ENCODE results near the gene SMURF1. TPM values are rescaled to one million over a fixed set of nuclear protein-coding genes. Genes with fewer than 3 reads are reported as not detected.

Gene SMURF1
- total RNA-seq, 4 donors from 2014 or later = 16.4 to 36.2 (median 24.6) TPM

DNA sequence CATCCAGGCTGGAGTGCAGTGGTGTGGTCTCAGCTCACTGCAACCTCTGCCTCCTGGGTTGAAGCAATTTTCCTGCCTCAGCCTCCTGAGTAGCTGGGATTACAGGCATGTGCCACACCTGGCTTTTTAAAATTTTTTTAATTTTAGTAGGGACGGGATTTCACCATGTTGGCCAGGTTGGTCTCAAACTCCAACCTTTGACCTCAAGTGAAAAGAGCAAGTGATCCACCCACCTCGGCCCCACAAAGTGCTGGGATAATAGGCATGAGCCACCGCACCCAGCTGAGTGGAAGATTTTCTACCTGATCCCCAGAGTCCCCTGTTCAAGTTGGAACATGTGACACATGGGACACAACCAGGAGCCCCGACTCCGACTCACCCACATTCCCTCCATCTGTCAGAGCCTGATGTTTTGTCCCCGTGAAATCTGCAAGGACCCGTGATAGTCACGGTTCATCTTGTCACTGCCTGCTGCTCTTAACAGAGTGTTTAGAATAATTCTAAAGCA lies 104.5 kb downstream of the SMURF1 start:
- TF ChIP-seq POLR2A (IDR thresholded peaks at IDR 0.05) = no peak
- TF ChIP-seq, protein P1, sequence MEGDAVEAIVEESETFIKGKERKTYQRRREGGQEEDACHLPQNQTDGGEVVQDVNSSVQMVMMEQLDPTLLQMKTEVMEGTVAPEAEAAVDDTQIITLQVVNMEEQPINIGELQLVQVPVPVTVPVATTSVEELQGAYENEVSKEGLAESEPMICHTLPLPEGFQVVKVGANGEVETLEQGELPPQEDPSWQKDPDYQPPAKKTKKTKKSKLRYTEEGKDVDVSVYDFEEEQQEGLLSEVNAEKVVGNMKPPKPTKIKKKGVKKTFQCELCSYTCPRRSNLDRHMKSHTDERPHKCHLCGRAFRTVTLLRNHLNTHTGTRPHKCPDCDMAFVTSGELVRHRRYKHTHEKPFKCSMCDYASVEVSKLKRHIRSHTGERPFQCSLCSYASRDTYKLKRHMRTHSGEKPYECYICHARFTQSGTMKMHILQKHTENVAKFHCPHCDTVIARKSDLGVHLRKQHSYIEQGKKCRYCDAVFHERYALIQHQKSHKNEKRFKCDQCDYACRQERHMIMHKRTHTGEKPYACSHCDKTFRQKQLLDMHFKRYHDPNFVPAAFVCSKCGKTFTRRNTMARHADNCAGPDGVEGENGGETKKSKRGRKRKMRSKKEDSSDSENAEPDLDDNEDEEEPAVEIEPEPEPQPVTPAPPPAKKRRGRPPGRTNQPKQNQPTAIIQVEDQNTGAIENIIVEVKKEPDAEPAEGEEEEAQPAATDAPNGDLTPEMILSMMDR (IDR thresholded peaks at IDR 0.05) = no peak
- 71 to 82% methylated on average over 5 of the region's 8 CpGs for WGBS, 2 donors
- no peak overlapping the region for H3K27ac ChIP-seq

DNA sequence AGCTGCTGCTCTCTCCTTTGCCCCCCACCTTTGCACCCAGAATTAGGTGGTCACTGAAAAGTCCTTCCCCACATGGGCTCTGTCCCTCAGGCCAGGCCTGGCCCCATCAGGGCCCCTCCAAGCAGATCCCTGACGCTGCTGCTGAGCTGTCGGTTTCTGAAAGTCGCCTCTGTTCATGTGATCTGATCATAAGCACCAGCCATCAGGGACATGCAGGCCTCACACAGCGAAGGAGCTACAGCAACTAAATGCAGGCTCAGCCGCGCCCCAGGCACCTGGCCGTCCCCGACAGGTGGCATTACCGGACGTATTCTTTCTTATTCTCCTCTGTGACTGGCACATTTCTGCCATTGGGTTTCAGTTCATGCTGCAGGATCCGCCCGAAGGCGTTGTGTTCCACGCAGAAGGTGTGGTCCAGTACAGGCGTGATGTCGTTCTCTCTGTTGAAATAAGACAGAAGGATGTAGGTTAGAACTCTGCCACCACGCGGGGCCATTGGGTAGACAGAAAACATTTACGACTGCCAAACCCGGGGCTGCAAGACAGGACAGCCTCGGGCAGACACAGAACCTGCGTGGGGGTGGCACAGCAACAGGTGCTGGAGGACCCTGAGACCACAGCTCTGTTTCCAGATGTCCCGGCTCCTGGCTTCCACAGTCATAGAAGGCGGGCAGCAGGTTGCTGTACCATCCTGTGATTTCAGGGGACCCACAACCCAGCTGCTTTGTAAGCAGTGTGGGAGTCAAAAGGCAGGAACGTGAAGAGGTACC lies 105.6 kb downstream of the SMURF1 start:
- DNase-seq = no peak
- Histone ChIP-seq H3K4me1 (peaks cover 0 to 27% (median 3%) of the 10 kb centered on the region in 3 donors), H3K27ac (no peak overlapping the region), H3K27me3 (no peaks in the 10 kb centered on the region), H3K9me3 (no peaks in the 10 kb centered on the region), H3K36me3 (peaks cover 22 to 100% (median 62%) of the 10 kb centered on the region in 3 donors), H3K4me3 (no peak overlapping the region)
- 86 to 87% methylated on average over 12 to 19 of the region's 25 CpGs for WGBS, 2 donors
- intact Hi-C loops (cut with DNase I) = no loop called here
- no peak for TF ChIP-seq POLR2A (IDR thresholded peaks at IDR 0.05)
- TF ChIP-seq, protein P1 (IDR thresholded peaks at IDR 0.05) = no peak

More for the DNA sequence above, 104.5 kb downstream of the SMURF1 start:
- no peak overlapping the region for H3K4me3 ChIP-seq
- DNase-seq = no peak
- intact Hi-C loops (cut with DNase I) = no loop called here
- H3K4me1 ChIP-seq = peaks cover 0 to 27% (median 3%) of the 10 kb centered on the region in 3 donors
- H3K36me3 ChIP-seq = peaks cover 17 to 100% (median 60%) of the 10 kb centered on the region in 3 donors
- H3K27me3 ChIP-seq = no peaks in the 10 kb centered on the region
- H3K9me3 ChIP-seq = no peaks in the 10 kb centered on the region

DNA sequence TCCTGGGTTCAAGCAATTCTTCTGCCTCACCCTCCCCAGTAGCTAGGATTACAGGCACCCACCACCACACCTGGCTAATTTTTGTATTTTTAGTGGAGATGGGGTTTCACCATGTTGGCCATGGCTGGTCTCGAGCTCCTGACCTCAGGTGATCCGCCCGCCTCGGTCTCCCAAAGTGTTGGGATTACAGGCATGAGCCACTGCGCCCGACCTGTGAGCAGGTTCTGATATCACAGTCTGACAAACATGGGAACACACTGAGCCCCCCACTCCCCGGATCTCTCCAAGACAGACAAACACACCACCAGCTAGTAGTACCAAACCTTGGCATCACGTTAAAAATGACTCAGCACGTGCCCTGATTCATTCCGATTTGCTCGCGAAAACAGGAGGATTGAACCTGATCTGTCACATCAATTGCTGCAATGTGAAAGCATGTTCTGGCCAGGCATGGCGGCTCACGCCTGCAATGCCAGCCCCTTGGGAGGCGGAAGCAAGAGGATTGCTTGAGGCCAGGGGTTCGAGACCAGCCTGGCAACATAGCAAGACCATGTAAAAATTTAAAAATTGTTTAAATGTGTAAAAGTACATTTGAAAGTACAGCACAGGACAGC lies 106.5 kb downstream of the SMURF1 start:
- Histone ChIP-seq H3K9me3 (no peaks in the 10 kb centered on the region), H3K4me1 (peaks cover 0 to 23% (median 3%) of the 10 kb centered on the region in 3 donors), H3K36me3 (peaks cover 28 to 100% (median 65%) of the 10 kb centered on the region in 3 donors), H3K4me3 (no peak overlapping the region), H3K27ac (no peak overlapping the region), H3K27me3 (no peaks in the 10 kb centered on the region)
- WGBS, 2 donors = 84 to 87% methylated on average over 13 to 16 of the region's 16 CpGs
- intact Hi-C loops (cut with DNase I) = no loop called here
- TF ChIP-seq, protein P1 (IDR thresholded peaks at IDR 0.05) = no peak
- TF ChIP-seq POLR2A (IDR thresholded peaks at IDR 0.05) = no peak
- no peak for DNase-seq

DNA sequence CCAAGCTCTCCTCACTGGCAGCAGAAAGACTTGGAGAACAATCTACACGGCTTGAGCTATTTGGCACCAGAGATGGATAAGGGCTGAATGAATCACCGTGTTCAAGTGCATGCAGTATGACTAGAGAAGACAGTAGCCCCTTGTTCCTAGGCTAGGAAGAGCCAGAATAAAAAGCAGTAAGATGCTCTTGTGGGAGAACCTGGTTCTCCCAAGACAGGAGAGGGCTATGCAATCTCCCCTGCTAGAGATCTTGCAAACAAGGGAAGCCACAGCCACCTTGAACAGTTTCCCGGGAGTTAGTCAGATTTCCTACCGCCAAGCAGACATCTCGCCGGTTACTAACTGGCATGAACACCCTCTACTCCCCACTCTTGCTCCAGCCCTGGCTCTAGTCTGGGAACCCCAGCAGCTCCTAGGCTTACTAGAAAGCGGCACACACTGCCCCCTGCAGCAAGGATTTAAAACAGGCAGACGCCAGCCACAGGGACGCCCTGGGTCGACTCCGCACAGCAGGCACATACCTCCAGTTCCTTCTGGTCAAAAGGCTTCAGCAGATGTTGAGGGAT lies 107.3 kb downstream of the SMURF1 start:
- no peak overlapping the region for H3K4me3 ChIP-seq
- DNase-seq = no peak
- no peaks in the 10 kb centered on the region for H3K27me3 ChIP-seq
- TF ChIP-seq, protein P1 (IDR thresholded peaks at IDR 0.05) = peak in 2 of 6 experiments; percentile 12 to 30
- no peak for TF ChIP-seq POLR2A (IDR thresholded peaks at IDR 0.05)
- intact Hi-C loops (cut with DNase I) = no loop called here
- WGBS, 2 donors = 59 to 87% methylated on average over 5 to 6 of the region's 11 CpGs
- H3K9me3 ChIP-seq = no peaks in the 10 kb centered on the region
- no peak overlapping the region for H3K27ac ChIP-seq
- H3K36me3 ChIP-seq = peaks cover 36 to 100% (median 72%) of the 10 kb centered on the region in 3 donors
- peaks cover 0 to 17% (median 3%) of the 10 kb centered on the region in 3 donors for H3K4me1 ChIP-seq

Measured in esophagus squamous epithelium (tissue), 5 donors.